HepG2 (cell line): Measurements from ENCODE around the gene GLB1L. TPM values are rescaled to one million over a fixed set of nuclear protein-coding genes. Genes with fewer than 3 reads are reported as not detected.
A peak's percentile ranks its signal among the peaks of the same experiment; 100 is the strongest.

Source experiments
- ATF7 ChIP-seq, 2 experiments: fragments of 450-650 bp in 1 of 2; sonication (generic) in 1 of 2; formaldehyde crosslinking in 1 of 2; IDR thresholded peaks; 2 replicates each; pipeline versions ENCODE4 v1.4.0 to v1.6.1; 2016 to 2020; ENCODE audit warnings: antibody characterized with exemption in 1 of 2, mild to moderate bottlenecking in 1 of 2, missing genetic modification reagents in 1 of 2
- CENPT ChIP-seq: sonication (generic); formaldehyde crosslinking; IDR thresholded peaks from 2 replicates; pipeline ENCODE4 v1.8.0; 2022; ENCODE audit warnings: low read depth, mild to moderate bottlenecking, moderate library complexity, missing genetic modification reagents
- ELF3 ChIP-seq: IDR thresholded peaks from 2 replicates; pipeline ENCODE4 v1.6.1; 2016; ENCODE audit warnings: missing genetic modification reagents, missing compliant biosample characterization
- HNRNPUL1 ChIP-seq: fragments of 200-400 bp; formaldehyde crosslinking; IDR thresholded peaks from 2 replicates; pipeline ENCODE4 v1.6.1; 2017; ENCODE audit warnings: low read depth, mild to moderate bottlenecking, low read length, moderate library complexity
- KDM2A ChIP-seq: sonication (generic); formaldehyde crosslinking; IDR thresholded peaks from 2 replicates; pipeline ENCODE4 v1.4.0; 2020; ENCODE audit warnings: low read depth, missing genetic modification reagents, borderline replicate concordance
- KMT2A ChIP-seq: sonication (generic); formaldehyde crosslinking; IDR thresholded peaks from 2 replicates; pipeline ENCODE4 v1.4.0; 2020; ENCODE audit warnings: missing genetic modification reagents
- LRRFIP1 ChIP-seq: sonication (generic); formaldehyde crosslinking; conservative IDR thresholded peaks from 2 replicates; pipeline ENCODE4 v1.4.0; 2020; ENCODE audit warnings: missing genetic modification reagents
- NPAS2 ChIP-seq: sonication (generic); formaldehyde crosslinking; IDR thresholded peaks from 2 replicates; pipeline ENCODE4 v1.8.0; 2022; ENCODE audit warnings: mild to moderate bottlenecking, missing genetic modification reagents, borderline replicate concordance
- ONECUT2 ChIP-seq: sonication (generic); formaldehyde crosslinking; IDR thresholded peaks from 2 replicates; pipeline ENCODE4 v1.4.0; 2020; ENCODE audit warnings: missing genetic modification reagents
- REST ChIP-seq, 2 experiments: IDR thresholded peaks; 2 replicates each; pipeline ENCODE4 v1.6.1; 2011 to 2012; ENCODE audit warnings: low read length in 2 of 2, borderline replicate concordance in 1 of 2, low read depth in 1 of 2, mild to moderate bottlenecking in 1 of 2, moderate library complexity in 1 of 2
- SOX13 ChIP-seq, 3 experiments: fragments of 450-650 bp in 1 of 3; sonication (generic) in 1 of 3; formaldehyde crosslinking in 1 of 3; IDR thresholded peaks in 2 of 3; conservative IDR thresholded peaks in 1 of 3; 2 replicates each; pipeline versions ENCODE4 v1.5.0 to v1.6.1; 2016 to 2020; ENCODE audit warnings: antibody characterized with exemption in 1 of 3, mild to moderate bottlenecking in 1 of 3, missing compliant biosample characterization in 1 of 3, missing genetic modification reagents in 1 of 3, moderate library complexity in 1 of 3
- SP2 ChIP-seq: sonication (generic); formaldehyde crosslinking; IDR thresholded peaks from 2 replicates; pipeline ENCODE4 v1.5.1; 2020; ENCODE audit warnings: mild to moderate bottlenecking, missing genetic modification reagents
- YEATS4 ChIP-seq: sonication (generic); formaldehyde crosslinking; IDR thresholded peaks from 2 replicates; pipeline ENCODE4 v1.4.0; 2020; ENCODE audit warnings: missing genetic modification reagents, borderline replicate concordance
- ZBTB8A ChIP-seq: sonication (generic); formaldehyde crosslinking; IDR thresholded peaks from 2 replicates; pipeline ENCODE4 v1.4.0; 2020; ENCODE audit warnings: mild to moderate bottlenecking, low read depth, missing genetic modification reagents, borderline replicate concordance
- ZNF10 ChIP-seq: sonication (generic); formaldehyde crosslinking; IDR thresholded peaks from 2 replicates; pipeline ENCODE4 v1.4.0; 2020; ENCODE audit warnings: mild to moderate bottlenecking, low read depth, missing genetic modification reagents, borderline replicate concordance
- ZNF687 ChIP-seq: sonication (generic); formaldehyde crosslinking; IDR thresholded peaks from 2 replicates; pipeline ENCODE4 v1.5.1; 2020; ENCODE audit warnings: mild to moderate bottlenecking, missing genetic modification reagents, moderate library complexity
- ZSCAN31 ChIP-seq: sonication (generic); formaldehyde crosslinking; IDR thresholded peaks from 2 replicates; pipeline ENCODE4 v1.5.0; 2020; ENCODE audit warnings: low read depth, mild to moderate bottlenecking, missing genetic modification reagents
- polyA plus RNA-seq, 8 experiments: library from polyadenylated mRNA; depleted of rRNA in 3 of 8; stranded (reverse) in 7 of 8; unstranded in 1 of 8; fragments of >200 nt; fragmentation: Illumina TruSeq in 4 of 8; extraction: Trizol in 4 of 8; gene quantifications; 2 replicates each; pipeline versions ENCODE4 v1.2.1 to v1.2.3, GENCODE V29; 2011 to 2016; ENCODE audit warnings: low read depth in 4 of 8, missing spikeins in 1 of 8, mixed read lengths in 1 of 8; ENCODE audit not compliant: insufficient read depth in 1 of 8
- total RNA-seq, 5 experiments: library from RNA; depleted of rRNA; stranded (reverse); fragments of >200 nt; fragmentation: Illumina TruSeq; extraction: Trizol; gene quantifications; 2 replicates each; pipeline ENCODE4 v1.2.3, GENCODE V29; 2016; ENCODE audit warnings: low read depth in 1 of 5

The GLB1L gene
- total and polyA plus RNA-seq, 2 of the 13 experiments (the other 11 are each of a cell fraction or from before 2014, with no cell fraction given): 6.8 to 7.3 TPM

- TF ChIP-seq ZNF687 (CRISPR knock-in tag) (peak; percentile 98), KDM2A (CRISPR knock-in tag) (peak; percentile 98), ATF7 (IDR thresholded peaks at IDR 0.05) (no peak), ATF7 (CRISPR knock-in tag; IDR thresholded peaks at IDR 0.05) (peak; percentile 75; the same call in 1 of the 2 replicates), LRRFIP1 (CRISPR knock-in tag) (peak; percentile 57; the same call in 1 of the 2 replicates), NPAS2 (CRISPR knock-in tag) (no peak), ONECUT2 (CRISPR knock-in tag) (no peak), ZBTB8A (CRISPR knock-in tag) (no peak), YEATS4 (CRISPR knock-in tag) (peak; percentile 95), SOX13 (IDR thresholded peaks at IDR 0.05) (no peak), SOX13 (CRISPR knock-in tag; conservative IDR thresholded peaks at IDR 0.05 in 1 of 2, IDR thresholded peaks at IDR 0.05 in 1 of 2) (peak in 1 of 2 experiments; percentile 47; a peak in 2 of 4 replicates), REST (IDR thresholded peaks at IDR 0.05; ENCODE audit: borderline replicate concordance in 1 of 2, low read depth in 1 of 2, low read length in 2 of 2) (peak in 1 of 2 experiments; percentile 28; a peak in 1 of 4 replicates), KMT2A (peak; percentile 89), ZSCAN31 (CRISPR knock-in tag) (peak; percentile 87; the same call in 1 of the 2 replicates), ZNF10 (no peak), CENPT (CRISPR knock-in tag) (peak; percentile 84), ELF3 (CRISPR knock-in tag) (peak; percentile 75), SP2 (CRISPR knock-in tag) (peak; percentile 68), HNRNPUL1 (no peak)
Observed at GRCh38 chr2:219245148-219245898, at the start of gene GLB1L, which contains the start of gene STK16 (continued).
